Ovary (tissue), 3 donors: ENCODE data around the gene WBP4.

Source experiments
- CTCF ChIP-seq, 3 donors: fragments of 450-650 bp in 2 of 3; fragments of 200-600 bp in 1 of 3; IDR thresholded peaks; one replicate each; pipeline versions ENCODE4 v1.5.1 to v1.8.0; 2016 to 2022; ENCODE audit warnings: antibody characterized with exemption in 3 of 3, mild to moderate bottlenecking in 1 of 3
- EP300 ChIP-seq: sonication (generic); formaldehyde crosslinking; IDR thresholded peaks from one replicate; pipeline ENCODE4 v1.6.1; 2017; ENCODE audit warnings: antibody characterized with exemption
- POLR2A ChIP-seq: fragments of 450-650 bp; IDR thresholded peaks from one replicate; pipeline ENCODE4 v1.6.1; 2017; ENCODE audit warnings: antibody characterized with exemption, mild to moderate bottlenecking, moderate library complexity
- donor health status: DM: no; HTN: no; CAD: no.

GRCh38 chr13:41026788-41027187 is 34.5 kb upstream of the WBP4 start:
- TF ChIP-seq CTCF (IDR thresholded peaks at IDR 0.05) (no peak), POLR2A (no peak), EP300 (no peak)
